Type B pancreatic cell (in vitro differentiated cells): Measurements from ENCODE around the gene PTOV1. TPM values are rescaled to one million over a fixed set of nuclear protein-coding genes. Genes with fewer than 3 reads are reported as not detected.

Experiments used
- DNase-seq: peaks from one replicate; pipeline ENCODE4 v3.0.0; 2021; ENCODE audit warnings: mixed read lengths; ENCODE audit not compliant: unreplicated experiment; ENCODE audit errors: extremely low spot score
- H3K27ac Mint-ChIP-seq: 2 replicates; pipeline ENCODE4 v1.8.0; 2021; ENCODE audit warnings: mild to moderate bottlenecking, mixed read lengths
- H3K27me3 Mint-ChIP-seq: 2 replicates; pipeline ENCODE4 v1.8.0; 2021; ENCODE audit warnings: mixed read lengths
- H3K36me3 Mint-ChIP-seq: 2 replicates; pipeline ENCODE4 v1.8.0; 2021; ENCODE audit warnings: mixed read lengths
- H3K4me1 Mint-ChIP-seq: one replicate; pipeline ENCODE4 v1.8.0; 2021; ENCODE audit warnings: mixed read lengths; ENCODE audit not compliant: unreplicated experiment
- H3K4me3 Mint-ChIP-seq: 2 replicates; pipeline ENCODE4 v1.8.0; 2021; ENCODE audit warnings: mild to moderate bottlenecking, mixed read lengths
- H3K9me3 Mint-ChIP-seq: 2 replicates; pipeline ENCODE4 v1.8.0; 2021; ENCODE audit warnings: mixed read lengths
- CTCF ChIP-seq: fragments of 200-600 bp; sonication (generic); conservative IDR thresholded peaks from 2 replicates; pipeline ENCODE4 v1.5.0; 2021; ENCODE audit warnings: antibody characterized with exemption, mild to moderate bottlenecking
- total RNA-seq: library from RNA; stranded (reverse); gene quantifications from 2 replicates; pipeline ENCODE4 v1.2.1, GENCODE V29; 2021; ENCODE audit warnings: low replicate concordance

PTOV1 gene
- total RNA-seq, 1 donor from 2014 or later, result 388 TPM

DNA sequence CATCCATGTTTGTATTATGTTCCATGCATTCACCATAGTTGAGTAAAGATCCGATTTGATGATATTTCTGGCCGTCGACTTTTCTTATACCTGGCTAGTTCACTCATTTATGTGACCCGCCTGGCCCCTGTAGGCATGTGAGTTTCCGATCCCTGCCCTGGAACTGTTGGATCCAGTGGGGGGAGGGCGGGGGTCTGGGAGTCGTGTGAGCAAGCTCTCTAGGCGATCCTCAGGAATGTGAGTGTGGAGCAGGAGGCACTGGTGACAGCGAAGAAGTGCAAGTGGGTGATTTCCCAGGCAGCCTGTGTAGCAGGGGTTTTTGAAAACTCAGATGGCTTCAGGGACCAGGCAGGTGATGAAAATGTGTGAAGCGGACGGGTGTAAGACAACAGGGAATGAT is 10.6 kb upstream of the PTOV1 start:
- no peaks in the 10 kb centered on the region for H3K27me3 Mint-ChIP-seq
- H3K9me3 Mint-ChIP-seq, result no peaks in the 10 kb centered on the region
- no peak for DNase-seq
- H3K4me1 Mint-ChIP-seq, result peaks cover 4% of the 10 kb centered on the region
- H3K4me3 Mint-ChIP-seq, result no peak overlapping the region
- no peak overlapping the region for H3K27ac Mint-ChIP-seq
- TF ChIP-seq CTCF, result no peak
- peaks cover 30% of the 10 kb centered on the region for H3K36me3 Mint-ChIP-seq

- Mint-ChIP-seq H3K9me3 (no peaks in the 10 kb centered on the region), H3K4me3 (no peak overlapping the region), H3K36me3 (peaks cover 30% of the 10 kb centered on the region), H3K27ac (no peak overlapping the region), H3K27me3 (no peaks in the 10 kb centered on the region), H3K4me1 (peaks cover 4% of the 10 kb centered on the region)
- no peak for DNase-seq
- TF ChIP-seq CTCF, result no peak
These were observed 10.2 kb upstream of the PTOV1 start for GRCh38 chr19:49840736-49841249.

- H3K4me3 Mint-ChIP-seq, result no peak overlapping the region
- H3K9me3 Mint-ChIP-seq, result no peaks in the 10 kb centered on the region
- no peaks in the 10 kb centered on the region for H3K27me3 Mint-ChIP-seq
- no peak for TF ChIP-seq CTCF
- no peaks in the 10 kb centered on the region for H3K4me1 Mint-ChIP-seq
- no peak overlapping the region for H3K27ac Mint-ChIP-seq
- no peak for DNase-seq
- peaks cover 17% of the 10 kb centered on the region for H3K36me3 Mint-ChIP-seq
These were observed 7.7 kb upstream of the PTOV1 start for GRCh38 chr19:49843265-49843664.

DNA sequence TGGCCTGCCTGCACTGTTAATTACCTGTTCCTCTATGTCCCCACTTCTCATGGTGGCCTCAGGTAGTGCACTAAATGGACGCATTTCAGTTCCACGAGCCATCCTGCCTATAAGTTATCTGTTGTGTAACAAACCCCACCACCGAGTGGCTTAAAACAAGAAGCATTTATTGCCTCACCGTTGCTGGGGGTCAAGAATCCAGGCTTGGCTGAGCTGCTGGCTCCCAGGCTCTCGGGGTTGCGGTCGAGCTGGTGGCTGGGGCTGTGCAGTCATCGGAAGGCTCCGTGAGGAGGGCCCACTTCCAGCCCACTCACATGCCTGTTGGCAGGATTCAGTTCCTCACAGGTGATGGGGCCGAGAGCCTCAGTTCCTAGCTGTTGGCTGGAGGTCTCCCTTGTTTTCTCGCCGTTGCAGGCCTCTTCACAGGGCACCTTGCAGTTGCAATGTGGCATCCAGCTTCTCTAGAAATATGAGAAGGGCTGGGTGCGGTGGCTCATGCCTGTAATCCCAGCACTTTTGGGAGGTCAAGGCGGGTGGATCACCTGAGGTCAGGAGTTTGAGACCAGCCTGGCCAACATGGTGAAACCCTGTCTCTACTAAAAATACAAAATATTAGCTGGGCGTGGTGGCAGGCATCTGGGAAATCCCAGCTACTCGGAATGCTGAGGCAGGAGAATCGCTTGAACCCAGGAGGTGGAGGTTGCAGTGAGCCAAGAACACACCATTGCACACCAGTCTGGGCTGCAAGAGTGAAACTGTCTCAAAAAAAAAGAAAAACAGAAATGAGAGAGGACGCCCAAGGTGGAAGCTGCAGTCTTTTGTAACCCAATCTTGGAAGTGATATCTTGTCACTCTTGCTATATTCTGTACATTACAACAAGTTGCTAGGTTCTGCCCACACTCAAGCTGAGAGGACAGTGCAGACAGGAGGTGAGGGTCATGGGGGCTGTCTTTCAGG is 6.5 kb upstream of the PTOV1 start:
- Mint-ChIP-seq H3K9me3 (peaks cover 3% of the 10 kb centered on the region), H3K27me3 (no peaks in the 10 kb centered on the region), H3K4me1 (no peaks in the 10 kb centered on the region), H3K4me3 (no peak overlapping the region), H3K27ac (no peak overlapping the region), H3K36me3 (peaks cover 13% of the 10 kb centered on the region)
- TF ChIP-seq CTCF, result no peak
- DNase-seq, result no peak

- TF ChIP-seq CTCF, result no peak
- no peak for DNase-seq
- Mint-ChIP-seq H3K36me3 (peaks cover 17% of the 10 kb centered on the region), H3K4me1 (peaks cover 4% of the 10 kb centered on the region), H3K27me3 (no peaks in the 10 kb centered on the region), H3K27ac (no peak overlapping the region), H3K4me3 (no peak overlapping the region), H3K9me3 (peaks cover 3% of the 10 kb centered on the region)
These were observed 5.5 kb upstream of the PTOV1 start for GRCh38 chr19:49845414-49845813.
